Gastroesophageal sphincter (tissue), 3 donors: Measurements from ENCODE around the gene EIF2AK3.

ENCODE experiments used
- POLR2A ChIP-seq, 2 donors: fragments of 450-650 bp; IDR thresholded peaks; one replicate each; pipeline ENCODE4 v1.6.1; 2017; ENCODE audit warnings: antibody characterized with exemption in 2 of 2, mild to moderate bottlenecking in 2 of 2, moderate library complexity in 1 of 2
- POLR2AphosphoS5 ChIP-seq: sonication (generic); formaldehyde crosslinking; IDR thresholded peaks from one replicate; pipeline ENCODE4 v1.6.1; 2017; ENCODE audit warnings: antibody characterized with exemption
- TF ChIP-seq, protein P1 (sequence below), 4 experiments: fragments of 200-600 bp in 2 of 4; fragments of 450-650 bp in 2 of 4; sonication (generic) in 1 of 4; IDR thresholded peaks; one replicate each; pipeline ENCODE4 v1.5.1; 2017 to 2019; ENCODE audit warnings: antibody characterized with exemption in 4 of 4, mild to moderate bottlenecking in 2 of 4, moderate library complexity in 2 of 4

DNA sequence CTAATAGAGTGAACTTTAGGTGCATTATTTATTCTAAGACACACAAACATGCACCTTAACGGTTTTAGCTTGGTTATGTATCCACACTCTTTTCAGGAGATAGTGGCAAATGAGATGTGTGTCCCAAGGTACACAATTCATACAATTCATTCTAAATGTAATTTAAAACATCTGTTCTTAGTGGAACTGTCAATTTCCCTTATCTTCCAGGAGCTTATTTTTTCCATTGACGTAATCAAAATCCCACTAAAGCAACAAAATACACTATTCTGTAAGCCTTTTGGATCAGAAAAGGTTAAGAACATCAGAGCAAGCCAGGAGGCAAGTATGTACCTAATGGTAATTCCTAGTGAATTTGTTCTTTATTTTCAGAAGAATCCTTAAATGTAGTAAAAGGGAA, 19.8 kb downstream of the EIF2AK3 start:
- TF ChIP-seq, protein P1, sequence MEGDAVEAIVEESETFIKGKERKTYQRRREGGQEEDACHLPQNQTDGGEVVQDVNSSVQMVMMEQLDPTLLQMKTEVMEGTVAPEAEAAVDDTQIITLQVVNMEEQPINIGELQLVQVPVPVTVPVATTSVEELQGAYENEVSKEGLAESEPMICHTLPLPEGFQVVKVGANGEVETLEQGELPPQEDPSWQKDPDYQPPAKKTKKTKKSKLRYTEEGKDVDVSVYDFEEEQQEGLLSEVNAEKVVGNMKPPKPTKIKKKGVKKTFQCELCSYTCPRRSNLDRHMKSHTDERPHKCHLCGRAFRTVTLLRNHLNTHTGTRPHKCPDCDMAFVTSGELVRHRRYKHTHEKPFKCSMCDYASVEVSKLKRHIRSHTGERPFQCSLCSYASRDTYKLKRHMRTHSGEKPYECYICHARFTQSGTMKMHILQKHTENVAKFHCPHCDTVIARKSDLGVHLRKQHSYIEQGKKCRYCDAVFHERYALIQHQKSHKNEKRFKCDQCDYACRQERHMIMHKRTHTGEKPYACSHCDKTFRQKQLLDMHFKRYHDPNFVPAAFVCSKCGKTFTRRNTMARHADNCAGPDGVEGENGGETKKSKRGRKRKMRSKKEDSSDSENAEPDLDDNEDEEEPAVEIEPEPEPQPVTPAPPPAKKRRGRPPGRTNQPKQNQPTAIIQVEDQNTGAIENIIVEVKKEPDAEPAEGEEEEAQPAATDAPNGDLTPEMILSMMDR (IDR thresholded peaks at IDR 0.05) = no peak
- TF ChIP-seq POLR2AphosphoS5 (no peak), POLR2A (IDR thresholded peaks at IDR 0.05) (no peak)
